ENCODE data around the gene MIPEP.

Gene MIPEP

DNA sequence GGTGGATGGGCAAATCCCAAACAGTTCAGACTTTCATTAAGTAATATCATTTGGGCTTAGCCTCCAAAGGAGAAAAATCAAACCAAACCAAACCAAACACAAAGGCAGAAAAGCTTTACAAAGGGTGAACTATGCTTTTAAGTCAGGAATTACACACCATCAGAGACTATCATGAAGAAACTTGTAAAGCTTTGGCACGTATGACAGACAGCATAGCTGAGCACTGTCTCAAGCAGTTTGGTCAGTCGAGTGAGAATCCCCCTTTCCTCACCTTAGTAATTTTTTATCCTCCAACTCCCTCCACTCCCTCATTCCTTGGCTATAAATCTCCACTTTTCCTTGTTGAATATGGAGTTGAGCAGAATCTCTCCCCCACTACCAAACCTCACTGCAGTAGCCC lies 72.1 kb downstream of the MIPEP start:
- Histone ChIP-seq H3K27ac (ENCODE audit: low read depth, low read length) (no peak overlapping the region), H3K4me3 (ENCODE audit: low read depth in 1 of 2, low read length in 2 of 2) (no peak overlapping the region), H3K27me3 (ENCODE audit: control insufficient read depth in 1 of 2, insufficient read depth in 2 of 2, low read length in 2 of 2) (no peaks in the 10 kb centered on the region), H3K9ac (ENCODE audit: low read depth in 1 of 2, low read length in 2 of 2) (no peak overlapping the region), H3K36me3 (ENCODE audit: control insufficient read depth in 1 of 2, insufficient read depth in 2 of 2, low read length in 2 of 2) (peaks cover 0 to 2% of the 10 kb centered on the region in 2 donors), H3K4me1 (ENCODE audit: control insufficient read depth in 1 of 2, insufficient read depth in 2 of 2, low read length in 2 of 2) (no peaks in the 10 kb centered on the region), H3K9me3 (ENCODE audit: control insufficient read depth in 1 of 2, low read length in 2 of 2) (no peaks in the 10 kb centered on the region)

DNA sequence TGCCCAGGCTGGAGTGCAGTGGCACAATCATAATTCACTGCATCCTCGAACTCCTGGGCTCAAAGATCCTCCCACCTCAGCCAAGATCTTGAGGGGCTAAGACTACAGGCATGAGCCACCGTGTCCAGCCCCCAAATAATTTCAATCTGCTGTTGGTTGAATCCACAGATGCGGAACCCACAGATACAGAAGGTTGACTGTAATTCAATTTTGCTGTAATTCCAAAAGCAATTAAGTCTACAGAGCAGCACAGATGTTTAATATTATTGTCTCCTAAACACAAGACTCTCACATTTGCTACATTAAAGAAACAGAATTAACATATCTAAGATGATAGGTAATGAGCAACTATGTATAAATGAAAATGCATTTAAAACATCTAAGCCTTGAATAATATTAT lies 75.6 kb downstream of the MIPEP start:
- H3K9ac ChIP-seq (ENCODE audit: low read depth in 1 of 2, low read length in 2 of 2) = no peak overlapping the region
- no peak overlapping the region for H3K4me3 ChIP-seq (ENCODE audit: low read depth in 1 of 2, low read length in 2 of 2)
- no peaks in the 10 kb centered on the region for H3K9me3 ChIP-seq (ENCODE audit: control insufficient read depth in 1 of 2, low read length in 2 of 2)
- H3K27me3 ChIP-seq (ENCODE audit: control insufficient read depth in 1 of 2, insufficient read depth in 2 of 2, low read length in 2 of 2) = no peaks in the 10 kb centered on the region
- no peaks in the 10 kb centered on the region for H3K4me1 ChIP-seq (ENCODE audit: control insufficient read depth in 1 of 2, insufficient read depth in 2 of 2, low read length in 2 of 2)
- H3K27ac ChIP-seq (ENCODE audit: low read depth, low read length) = no peak overlapping the region
- H3K36me3 ChIP-seq (ENCODE audit: control insufficient read depth in 1 of 2, insufficient read depth in 2 of 2, low read length in 2 of 2) = no peaks in the 10 kb centered on the region

DNA sequence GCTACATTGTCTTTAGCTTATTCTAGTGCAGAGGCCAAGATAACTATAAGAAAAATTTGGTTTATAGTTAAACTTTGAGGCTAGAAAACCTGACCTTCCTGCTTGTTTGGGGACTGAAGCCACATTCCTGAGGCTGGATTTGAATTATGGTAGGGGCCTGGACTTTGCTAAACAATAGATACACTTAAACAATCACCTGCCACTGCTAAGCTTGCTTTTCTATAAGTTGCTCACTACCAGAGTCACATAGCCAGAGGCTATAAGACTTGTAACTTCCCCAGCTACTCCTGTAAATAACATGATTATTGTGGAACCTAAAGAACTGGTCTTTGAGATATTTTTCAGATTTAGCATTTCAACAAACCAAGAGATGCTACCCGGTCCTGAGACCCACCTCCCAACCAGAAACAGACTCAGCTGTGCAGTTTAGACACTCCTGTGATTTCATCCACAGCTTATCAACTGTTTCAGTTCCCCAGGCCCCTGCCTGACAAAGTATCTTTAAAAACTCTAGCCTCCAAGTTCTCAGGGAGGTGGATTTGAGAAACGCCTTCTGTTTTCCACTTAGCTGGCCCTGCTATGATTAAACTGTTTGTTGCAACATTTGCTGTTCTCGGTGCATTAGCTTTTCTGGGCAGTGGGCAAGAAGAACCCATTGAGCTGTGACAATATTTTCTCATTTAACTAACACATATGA lies 77.7 kb downstream of the MIPEP start:
- H3K4me3 ChIP-seq (ENCODE audit: low read depth in 1 of 2, low read length in 2 of 2) = no peak overlapping the region
- H3K9me3 ChIP-seq (ENCODE audit: control insufficient read depth in 1 of 2, low read length in 2 of 2) = no peaks in the 10 kb centered on the region
- no peaks in the 10 kb centered on the region for H3K4me1 ChIP-seq (ENCODE audit: control insufficient read depth in 1 of 2, insufficient read depth in 2 of 2, low read length in 2 of 2)
- no peak overlapping the region for H3K9ac ChIP-seq (ENCODE audit: low read depth in 1 of 2, low read length in 2 of 2)
- no peaks in the 10 kb centered on the region for H3K36me3 ChIP-seq (ENCODE audit: control insufficient read depth in 1 of 2, insufficient read depth in 2 of 2, low read length in 2 of 2)
- H3K27ac ChIP-seq (ENCODE audit: low read depth, low read length) = no peak overlapping the region
- no peaks in the 10 kb centered on the region for H3K27me3 ChIP-seq (ENCODE audit: control insufficient read depth in 1 of 2, insufficient read depth in 2 of 2, low read length in 2 of 2)

DNA sequence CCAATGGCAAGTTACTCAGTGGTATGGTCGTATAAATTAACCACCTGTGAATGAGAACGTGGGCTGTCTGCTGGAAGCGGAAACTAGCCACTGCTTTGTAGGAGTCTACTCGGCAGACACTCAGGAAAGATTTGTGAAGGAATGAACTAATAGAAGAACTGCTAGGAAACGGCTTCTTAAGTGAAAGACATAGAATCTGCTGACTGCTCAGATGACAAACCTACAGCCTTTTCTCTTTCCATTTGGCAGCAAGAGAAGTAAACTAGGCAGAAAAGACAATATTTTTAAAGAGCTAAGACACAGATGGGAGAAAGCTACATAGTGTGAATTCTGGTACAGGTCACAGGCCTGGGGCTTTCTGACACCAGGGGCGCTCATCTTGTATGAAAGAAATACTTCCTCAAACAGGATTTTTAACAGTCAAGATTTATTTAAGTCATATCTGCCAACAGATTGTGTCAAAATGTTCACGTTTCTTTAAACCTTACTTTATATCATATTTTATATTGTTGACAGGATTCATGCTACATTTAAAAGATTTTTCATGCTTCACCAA lies 78.4 kb downstream of the MIPEP start:
- Histone ChIP-seq H3K36me3 (ENCODE audit: control insufficient read depth in 1 of 2, insufficient read depth in 2 of 2, low read length in 2 of 2) (no peaks in the 10 kb centered on the region), H3K9me3 (ENCODE audit: control insufficient read depth in 1 of 2, low read length in 2 of 2) (no peaks in the 10 kb centered on the region), H3K4me3 (ENCODE audit: low read depth in 1 of 2, low read length in 2 of 2) (no peak overlapping the region), H3K4me1 (ENCODE audit: control insufficient read depth in 1 of 2, insufficient read depth in 2 of 2, low read length in 2 of 2) (no peaks in the 10 kb centered on the region), H3K27me3 (ENCODE audit: control insufficient read depth in 1 of 2, insufficient read depth in 2 of 2, low read length in 2 of 2) (no peaks in the 10 kb centered on the region), H3K27ac (ENCODE audit: low read depth, low read length) (no peak overlapping the region), H3K9ac (ENCODE audit: low read depth in 1 of 2, low read length in 2 of 2) (no peak overlapping the region)

DNA sequence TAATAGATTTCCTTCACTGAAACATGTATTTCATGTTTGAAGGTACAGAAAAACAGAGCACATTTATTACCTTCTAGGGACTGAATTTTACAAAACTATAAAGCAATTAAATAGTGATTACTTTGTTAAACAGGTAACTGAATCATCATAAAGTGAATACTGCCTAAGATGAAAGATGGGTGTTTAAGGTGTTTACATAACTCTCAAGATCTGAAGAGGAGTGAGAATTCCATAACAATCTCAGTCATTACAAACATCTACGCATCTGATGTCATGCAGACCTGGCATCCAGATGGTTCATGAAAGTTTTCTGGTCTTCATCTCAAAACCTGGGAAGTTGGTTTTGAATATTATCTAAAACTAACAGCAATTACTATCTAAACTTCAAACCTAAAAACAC lies 80.4 kb downstream of the MIPEP start:
- H3K36me3 ChIP-seq (ENCODE audit: control insufficient read depth in 1 of 2, insufficient read depth in 2 of 2, low read length in 2 of 2) = no peaks in the 10 kb centered on the region
- H3K9ac ChIP-seq (ENCODE audit: low read depth in 1 of 2, low read length in 2 of 2) = no peak overlapping the region
- no peak overlapping the region for H3K27ac ChIP-seq (ENCODE audit: low read depth, low read length)
- no peaks in the 10 kb centered on the region for H3K9me3 ChIP-seq (ENCODE audit: control insufficient read depth in 1 of 2, low read length in 2 of 2)
- H3K4me1 ChIP-seq (ENCODE audit: control insufficient read depth in 1 of 2, insufficient read depth in 2 of 2, low read length in 2 of 2) = no peaks in the 10 kb centered on the region
- H3K4me3 ChIP-seq (ENCODE audit: low read depth in 1 of 2, low read length in 2 of 2) = no peak overlapping the region
- H3K27me3 ChIP-seq (ENCODE audit: control insufficient read depth in 1 of 2, insufficient read depth in 2 of 2, low read length in 2 of 2) = no peaks in the 10 kb centered on the region

DNA sequence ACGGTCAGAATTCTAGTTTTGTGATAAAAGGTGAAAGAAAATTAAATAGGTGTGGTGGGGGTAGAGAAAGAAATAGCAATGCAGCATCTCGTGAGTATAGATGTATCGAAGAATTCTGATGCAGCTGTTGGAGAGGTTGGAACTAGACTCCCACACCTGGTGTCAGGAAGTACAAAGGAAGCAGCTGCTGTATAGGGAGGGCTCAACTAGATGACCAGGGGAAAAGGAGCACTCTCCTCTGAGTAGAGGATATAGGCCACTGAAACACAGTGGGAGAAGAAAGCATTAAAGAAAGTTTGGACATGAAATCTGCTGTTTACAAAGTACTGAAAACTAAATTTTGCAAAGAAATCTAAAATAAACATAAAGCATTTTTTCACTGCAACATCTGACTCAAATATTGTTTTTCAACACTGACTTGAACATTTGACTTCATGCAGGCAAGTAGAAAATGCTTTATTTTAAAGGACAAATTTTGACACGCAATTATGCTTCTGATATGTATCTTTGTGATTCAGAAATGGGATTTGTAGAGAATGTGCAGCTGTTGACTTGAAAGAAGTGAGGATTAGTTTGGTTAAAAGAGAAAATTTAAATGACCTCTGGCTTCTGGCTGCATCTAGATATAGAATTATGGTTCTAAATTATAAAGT lies 82.2 kb downstream of the MIPEP start:
- Histone ChIP-seq H3K9ac (ENCODE audit: low read depth in 1 of 2, low read length in 2 of 2) (no peak overlapping the region), H3K27me3 (ENCODE audit: control insufficient read depth in 1 of 2, insufficient read depth in 2 of 2, low read length in 2 of 2) (no peaks in the 10 kb centered on the region), H3K9me3 (ENCODE audit: control insufficient read depth in 1 of 2, low read length in 2 of 2) (no peaks in the 10 kb centered on the region), H3K4me1 (ENCODE audit: control insufficient read depth in 1 of 2, insufficient read depth in 2 of 2, low read length in 2 of 2) (no peaks in the 10 kb centered on the region), H3K27ac (ENCODE audit: low read depth, low read length) (no peak overlapping the region), H3K4me3 (ENCODE audit: low read depth in 1 of 2, low read length in 2 of 2) (no peak overlapping the region), H3K36me3 (ENCODE audit: control insufficient read depth in 1 of 2, insufficient read depth in 2 of 2, low read length in 2 of 2) (no peaks in the 10 kb centered on the region)

DNA sequence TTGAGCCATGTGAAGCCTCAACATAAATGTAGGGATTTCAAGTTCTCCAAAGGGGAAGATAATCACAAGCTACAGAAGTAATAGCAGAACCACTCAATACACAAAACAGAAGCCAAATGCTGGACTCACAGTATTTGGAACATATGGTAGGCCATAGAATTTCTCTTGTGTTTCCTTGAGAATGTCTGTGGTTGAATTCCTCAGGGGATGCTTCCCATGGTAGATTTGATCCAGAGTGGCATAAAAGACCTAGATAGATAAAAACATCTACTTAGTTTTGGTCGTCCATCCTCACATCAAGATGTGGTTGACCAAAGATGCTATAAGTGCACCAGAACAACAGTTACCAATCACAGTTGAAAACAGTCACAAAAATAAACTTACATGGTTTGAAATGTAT lies 83.4 kb downstream of the MIPEP start:
- Histone ChIP-seq H3K36me3 (ENCODE audit: control insufficient read depth in 1 of 2, insufficient read depth in 2 of 2, low read length in 2 of 2) (no peaks in the 10 kb centered on the region), H3K9ac (ENCODE audit: low read depth in 1 of 2, low read length in 2 of 2) (no peak overlapping the region), H3K27me3 (ENCODE audit: control insufficient read depth in 1 of 2, insufficient read depth in 2 of 2, low read length in 2 of 2) (no peaks in the 10 kb centered on the region), H3K27ac (ENCODE audit: low read depth, low read length) (no peak overlapping the region), H3K4me3 (ENCODE audit: low read depth in 1 of 2, low read length in 2 of 2) (no peak overlapping the region), H3K4me1 (ENCODE audit: control insufficient read depth in 1 of 2, insufficient read depth in 2 of 2, low read length in 2 of 2) (no peaks in the 10 kb centered on the region), H3K9me3 (ENCODE audit: control insufficient read depth in 1 of 2, low read length in 2 of 2) (no peaks in the 10 kb centered on the region)

DNA sequence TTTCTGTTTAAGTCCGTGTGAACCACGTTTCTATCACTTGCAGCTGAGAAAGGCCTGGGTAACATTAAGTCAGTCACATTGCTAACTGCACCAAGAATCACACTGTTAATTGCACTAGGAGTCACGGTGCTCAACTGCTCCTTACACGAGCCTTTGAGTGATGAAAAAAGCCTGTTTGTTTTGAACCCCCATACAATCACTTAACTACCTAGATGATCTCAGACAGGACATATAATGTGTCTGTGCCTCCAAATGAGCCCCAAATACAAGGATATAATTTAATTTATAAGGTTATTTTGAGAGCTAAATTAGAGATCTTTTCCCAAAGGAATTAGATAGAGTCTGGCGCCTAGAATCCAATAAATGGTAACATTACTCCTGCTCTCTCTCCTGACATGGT lies 84.1 kb downstream of the MIPEP start:
- Histone ChIP-seq H3K4me3 (ENCODE audit: low read depth in 1 of 2, low read length in 2 of 2) (no peak overlapping the region), H3K27me3 (ENCODE audit: control insufficient read depth in 1 of 2, insufficient read depth in 2 of 2, low read length in 2 of 2) (no peaks in the 10 kb centered on the region), H3K27ac (ENCODE audit: low read depth, low read length) (no peak overlapping the region), H3K9ac (ENCODE audit: low read depth in 1 of 2, low read length in 2 of 2) (no peak overlapping the region), H3K4me1 (ENCODE audit: control insufficient read depth in 1 of 2, insufficient read depth in 2 of 2, low read length in 2 of 2) (no peaks in the 10 kb centered on the region), H3K36me3 (ENCODE audit: control insufficient read depth in 1 of 2, insufficient read depth in 2 of 2, low read length in 2 of 2) (no peaks in the 10 kb centered on the region), H3K9me3 (ENCODE audit: control insufficient read depth in 1 of 2, low read length in 2 of 2) (no peaks in the 10 kb centered on the region)

DNA sequence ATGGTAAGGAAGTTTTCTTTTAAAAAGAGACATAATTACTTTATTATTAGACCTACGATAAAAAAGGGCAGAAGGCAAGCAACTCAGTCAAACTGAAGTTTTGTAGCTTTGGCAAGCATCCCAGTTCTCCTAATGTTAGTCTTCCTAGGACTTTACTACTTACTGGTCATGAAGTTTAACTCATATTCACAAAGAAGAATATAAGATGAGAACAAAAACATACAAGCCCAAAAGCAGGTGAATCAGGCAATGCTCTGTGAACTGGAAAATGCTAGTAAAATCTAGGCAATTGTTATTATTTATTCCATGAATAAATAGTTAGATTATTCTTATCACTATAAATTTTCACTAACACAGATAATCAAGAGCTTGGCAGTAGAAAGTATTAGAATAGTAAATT lies 85.0 kb downstream of the MIPEP start:
- no peaks in the 10 kb centered on the region for H3K27me3 ChIP-seq (ENCODE audit: control insufficient read depth in 1 of 2, insufficient read depth in 2 of 2, low read length in 2 of 2)
- H3K4me1 ChIP-seq (ENCODE audit: control insufficient read depth in 1 of 2, insufficient read depth in 2 of 2, low read length in 2 of 2) = no peaks in the 10 kb centered on the region
- no peak overlapping the region for H3K9ac ChIP-seq (ENCODE audit: low read depth in 1 of 2, low read length in 2 of 2)
- no peak overlapping the region for H3K27ac ChIP-seq (ENCODE audit: low read depth, low read length)
- H3K9me3 ChIP-seq (ENCODE audit: control insufficient read depth in 1 of 2, low read length in 2 of 2) = no peaks in the 10 kb centered on the region
- H3K36me3 ChIP-seq (ENCODE audit: control insufficient read depth in 1 of 2, insufficient read depth in 2 of 2, low read length in 2 of 2) = no peaks in the 10 kb centered on the region
- H3K4me3 ChIP-seq (ENCODE audit: low read depth in 1 of 2, low read length in 2 of 2) = no peak overlapping the region

DNA sequence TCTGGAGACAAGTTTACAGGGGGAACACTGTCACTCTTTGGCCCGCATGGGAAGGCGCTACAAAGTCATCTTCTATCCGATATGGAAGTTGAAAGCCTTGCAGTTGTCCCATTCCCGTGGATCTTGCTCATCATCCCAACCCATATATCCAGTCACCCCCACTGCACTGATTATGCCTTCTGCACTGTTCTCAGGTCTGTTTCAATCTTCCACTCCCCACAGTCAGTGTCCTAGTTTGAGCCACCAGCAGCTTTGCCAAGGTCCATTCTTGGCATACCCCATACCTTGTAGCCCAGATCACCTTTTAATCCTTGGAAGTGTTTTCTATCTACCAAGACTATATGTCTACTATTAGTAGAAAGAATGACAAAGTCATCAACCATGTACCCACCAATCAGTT lies 88.1 kb downstream of the MIPEP start:
- Histone ChIP-seq H3K27ac (ENCODE audit: low read depth, low read length) (no peak overlapping the region), H3K27me3 (ENCODE audit: control insufficient read depth in 1 of 2, insufficient read depth in 2 of 2, low read length in 2 of 2) (no peaks in the 10 kb centered on the region), H3K4me1 (ENCODE audit: control insufficient read depth in 1 of 2, insufficient read depth in 2 of 2, low read length in 2 of 2) (no peaks in the 10 kb centered on the region), H3K9me3 (ENCODE audit: control insufficient read depth in 1 of 2, low read length in 2 of 2) (no peaks in the 10 kb centered on the region), H3K36me3 (ENCODE audit: control insufficient read depth in 1 of 2, insufficient read depth in 2 of 2, low read length in 2 of 2) (peaks cover 0 to 3% of the 10 kb centered on the region in 2 donors), H3K4me3 (ENCODE audit: low read depth in 1 of 2, low read length in 2 of 2) (no peak overlapping the region), H3K9ac (ENCODE audit: low read depth in 1 of 2, low read length in 2 of 2) (no peak overlapping the region)

Measured in duodenal mucosa (tissue), 2 donors.